GM23338 (cell line): ENCODE data around the gene KDSR. TPM values are rescaled to one million over a fixed set of nuclear protein-coding genes. Genes with fewer than 3 reads are reported as not detected.
A peak's percentile ranks its signal among the peaks of the same experiment; 100 is the strongest.

Experiments
- ATAC-seq: fragments of 200-7000 bp; cut with Tn5 transposase; 3 replicates; pipeline ENCODE4 v1.9.1; 2020
- DNase-seq: peaks from one replicate; pipeline ENCODE4 v3.0.0-alpha.2; 2015; ENCODE audit warnings: low spot score
- H2AFZ ChIP-seq: fragments of 200-600 bp; sonication (generic); 2 replicates; pipeline ENCODE4 v1.8.0; 2016; ENCODE audit warnings: antibody characterized with exemption, mild to moderate bottlenecking, moderate library complexity
- H3F3A ChIP-seq: fragments of 200-600 bp; sonication (generic); replicated peaks from 2 replicates; pipeline ENCODE4 v1.8.0; 2017; ENCODE audit warnings: antibody characterized with exemption, mixed run types, low read depth
- H3K27ac ChIP-seq: fragments of 200-600 bp; sonication (generic); 2 replicates; pipeline ENCODE4 v1.6.1; 2016; ENCODE audit warnings: low read depth
- H3K27me3 ChIP-seq: fragments of 200-600 bp; sonication (generic); 2 replicates; pipeline ENCODE4 v1.8.0; 2016; ENCODE audit warnings: mild to moderate bottlenecking, mixed run types, moderate library complexity; ENCODE audit not compliant: insufficient read depth
- H3K36me3 ChIP-seq: fragments of 200-600 bp; sonication (generic); 2 replicates; pipeline ENCODE4 v1.8.0; 2016; ENCODE audit warnings: mild to moderate bottlenecking; ENCODE audit not compliant: insufficient read depth
- H3K4me1 ChIP-seq: fragments of 200-600 bp; sonication (generic); 2 replicates; pipeline ENCODE4 v1.8.0; 2016; ENCODE audit warnings: mild to moderate bottlenecking, moderate library complexity; ENCODE audit not compliant: insufficient read depth
- H3K4me2 ChIP-seq: fragments of 200-600 bp; sonication (generic); 2 replicates; pipeline ENCODE4 v1.7.1; 2017; ENCODE audit warnings: mixed run types
- H3K4me3 ChIP-seq: fragments of 200-600 bp; sonication (generic); 2 replicates; pipeline ENCODE4 v1.6.1; 2016; ENCODE audit warnings: mixed run types
- H3K79me2 ChIP-seq: fragments of 200-600 bp; sonication (generic); replicated peaks from 2 replicates; pipeline ENCODE4 v1.8.0; 2017; ENCODE audit warnings: mild to moderate bottlenecking; ENCODE audit not compliant: insufficient read depth
- H3K9me2 ChIP-seq: fragments of 200-600 bp; sonication (generic); 2 replicates; pipeline ENCODE4 v1.8.0; 2017; ENCODE audit not compliant: insufficient read depth
- H4K20me1 ChIP-seq: fragments of 200-600 bp; sonication (generic); replicated peaks from 2 replicates; pipeline ENCODE4 v1.8.0; 2017; ENCODE audit warnings: mild to moderate bottlenecking; ENCODE audit not compliant: insufficient read depth
- H3K27ac Mint-ChIP-seq: 2 replicates; pipeline ENCODE4 v1.8.0; 2020; ENCODE audit warnings: inconsistent platforms, mild to moderate bottlenecking, moderate library complexity, mixed read lengths
- H3K27me3 Mint-ChIP-seq: 3 replicates; pipeline ENCODE4 v1.8.0; 2022; ENCODE audit warnings: low read depth, mild to moderate bottlenecking, moderate library complexity, mixed read lengths, inconsistent platforms; ENCODE audit not compliant: insufficient read depth, poor library complexity
- H3K36me3 Mint-ChIP-seq: 3 replicates; pipeline ENCODE4 v1.8.0; 2021; ENCODE audit warnings: low read depth, mild to moderate bottlenecking, inconsistent platforms, moderate library complexity, mixed read lengths
- H3K4me1 Mint-ChIP-seq: 3 replicates; pipeline ENCODE4 v1.8.0; 2020; ENCODE audit warnings: mild to moderate bottlenecking, inconsistent platforms, mixed read lengths
- H3K4me3 Mint-ChIP-seq: 3 replicates; pipeline ENCODE4 v1.8.0; 2021; ENCODE audit warnings: moderate library complexity, mild to moderate bottlenecking, inconsistent platforms, mixed read lengths
- H3K9me3 Mint-ChIP-seq: 3 replicates; pipeline ENCODE4 v1.8.0; 2020; ENCODE audit warnings: moderate library complexity, mild to moderate bottlenecking, inconsistent platforms, mixed read lengths
- CREB1 ChIP-seq: fragments of 250-450 bp; sonication (Bioruptor Pico); IDR thresholded peaks from 2 replicates; pipeline ENCODE4 v1.5.0; 2020; ENCODE audit warnings: low read depth, mild to moderate bottlenecking, moderate library complexity
- CTCF ChIP-seq, 2 experiments: fragments of 200-600 bp in 1 of 2; sonication (generic) in 1 of 2; conservative IDR thresholded peaks; 2 replicates each; pipeline versions ENCODE4 v1.5.1 to v1.6.1; 2016 to 2017; ENCODE audit warnings: antibody characterized with exemption in 2 of 2, low read depth in 2 of 2, mild to moderate bottlenecking in 2 of 2, moderate library complexity in 1 of 2
- EZH2 ChIP-seq: fragments of 200-600 bp; sonication (generic); IDR thresholded peaks from one replicate; pipeline ENCODE4 v1.8.0; 2017; ENCODE audit warnings: antibody characterized with exemption, mild to moderate bottlenecking, low read depth; ENCODE audit not compliant: unreplicated experiment
- EZH2phosphoT487 ChIP-seq: fragments of 200-600 bp; sonication (generic); IDR thresholded peaks from one replicate; pipeline ENCODE4 v1.8.1; 2018; ENCODE audit warnings: antibody characterized with exemption; ENCODE audit not compliant: unreplicated experiment
- JUNB ChIP-seq: IDR thresholded peaks from one replicate; pipeline ENCODE4 v1.6.1; 2016; ENCODE audit warnings: antibody characterized with exemption; ENCODE audit not compliant: unreplicated experiment
- NANOG ChIP-seq: IDR thresholded peaks from 2 replicates; pipeline ENCODE4 v1.6.1; 2016; ENCODE audit warnings: antibody characterized with exemption, borderline replicate concordance
- POLR2AphosphoS5 ChIP-seq: IDR thresholded peaks from 2 replicates; pipeline ENCODE4 v1.6.1; 2016; ENCODE audit warnings: antibody characterized with exemption, low read depth
- REST ChIP-seq: IDR thresholded peaks from one replicate; pipeline ENCODE4 v1.6.1; 2018; ENCODE audit warnings: antibody characterized with exemption; ENCODE audit not compliant: unreplicated experiment
- STAT1 ChIP-seq: IDR thresholded peaks from one replicate; pipeline ENCODE4 v1.6.1; 2016; ENCODE audit warnings: antibody characterized with exemption; ENCODE audit not compliant: unreplicated experiment
- ZNF114 ChIP-seq: fragments of 250-450 bp; sonication (Bioruptor Pico); IDR thresholded peaks from 2 replicates; pipeline ENCODE4 v1.5.0; 2020; ENCODE audit warnings: mild to moderate bottlenecking, moderate library complexity
- ZNF331 ChIP-seq: fragments of 250-450 bp; sonication (Bioruptor Pico); IDR thresholded peaks from 2 replicates; pipeline ENCODE4 v1.5.0; 2020; ENCODE audit warnings: low read depth, mild to moderate bottlenecking, moderate library complexity
- ZNF462 ChIP-seq: fragments of 250-450 bp; sonication (Bioruptor Pico); IDR thresholded peaks from 2 replicates; pipeline ENCODE4 v1.5.0; 2020; ENCODE audit warnings: mild to moderate bottlenecking, moderate library complexity
- polyA plus RNA-seq: library from polyadenylated mRNA; unstranded; fragments of >200 nt; fragmentation: Nextera tagmentation; extraction: Ambion mirVana; gene quantifications from 2 replicates; pipeline ENCODE4 v1.2.1, GENCODE V29; 2016
- total RNA-seq: library from RNA; depleted of rRNA; stranded (reverse); fragments of >200 nt; shearing (Covaris generic); gene quantifications from 2 replicates; pipeline ENCODE4 v1.2.3, GENCODE V29; 2014
- TF ChIP-seq, protein P1 (sequence below): IDR thresholded peaks from 2 replicates; pipeline ENCODE4 v1.6.1; 2016; ENCODE audit warnings: antibody characterized with exemption

The KDSR gene
- total and polyA plus RNA-seq, 2 experiments from 2014 or later: 23.7 to 36.3 TPM

- peaks cover 7% of the 10 kb centered on the region; the same call in 1 of the 2 replicates for H3F3A ChIP-seq
- Mint-ChIP-seq H3K27me3 (peaks cover 31% of the 10 kb centered on the region), H3K4me1 (peaks cover 25% of the 10 kb centered on the region), H3K27ac (no peak overlapping the region), H3K4me3 (peak overlapping the region; percentile 92), H3K9me3 (no peaks in the 10 kb centered on the region; the same call in 2 of the 3 replicates), H3K36me3 (no peaks in the 10 kb centered on the region; the same call in 2 of the 3 replicates)
- H3K4me2 ChIP-seq: peak overlapping the region; percentile 92
- no peaks in the 10 kb centered on the region for H3K36me3 ChIP-seq
- no peaks in the 10 kb centered on the region for H3K9me2 ChIP-seq
- H3K4me3 ChIP-seq: peak overlapping the region; percentile 69
- H2AFZ ChIP-seq: peak overlapping the region; percentile 90; the same call in 1 of the 2 replicates
- TF ChIP-seq ZNF114 (CRISPR knock-in tag) (no peak), POLR2AphosphoS5 (no peak), CTCF (conservative IDR thresholded peaks at IDR 0.05; ENCODE audit: low read depth in 2 of 2) (no peak), EZH2phosphoT487 (no peak), STAT1 (no peak), CREB1 (CRISPR knock-in tag) (no peak), ZNF462 (CRISPR knock-in tag) (no peak), EZH2 (no peak), JUNB (no peak), REST (no peak), NANOG (no peak), ZNF331 (CRISPR knock-in tag) (no peak)
- TF ChIP-seq, protein P1, sequence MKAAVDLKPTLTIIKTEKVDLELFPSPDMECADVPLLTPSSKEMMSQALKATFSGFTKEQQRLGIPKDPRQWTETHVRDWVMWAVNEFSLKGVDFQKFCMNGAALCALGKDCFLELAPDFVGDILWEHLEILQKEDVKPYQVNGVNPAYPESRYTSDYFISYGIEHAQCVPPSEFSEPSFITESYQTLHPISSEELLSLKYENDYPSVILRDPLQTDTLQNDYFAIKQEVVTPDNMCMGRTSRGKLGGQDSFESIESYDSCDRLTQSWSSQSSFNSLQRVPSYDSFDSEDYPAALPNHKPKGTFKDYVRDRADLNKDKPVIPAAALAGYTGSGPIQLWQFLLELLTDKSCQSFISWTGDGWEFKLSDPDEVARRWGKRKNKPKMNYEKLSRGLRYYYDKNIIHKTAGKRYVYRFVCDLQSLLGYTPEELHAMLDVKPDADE: no peak
- peaks cover 27% of the 10 kb centered on the region for H3K4me1 ChIP-seq
- peak; percentile 4; the same call in 2 of the 3 replicates for ATAC-seq
- DNase-seq: no peak
- H3K27me3 ChIP-seq: peaks cover 46% of the 10 kb centered on the region
- H3K27ac ChIP-seq: no peak overlapping the region
- H3K79me2 ChIP-seq: no peaks in the 10 kb centered on the region
- no peaks in the 10 kb centered on the region for H4K20me1 ChIP-seq
These were observed 46.1 kb downstream of the KDSR start for GRCh38 chr18:63320975-63321265.
